Smooth muscle cell (in vitro differentiated cells): ENCODE measurements around the gene PPP6R3. TPM values are rescaled to one million over a fixed set of nuclear protein-coding genes. Genes with fewer than 3 reads are reported as not detected.
"Not testable (repeated sequence)": the region's sequence is repeated elsewhere in the genome, so short reads cannot be mapped to it uniquely, and the experiment has no call there.

Experiments used
- DNase-seq: peaks from one replicate; lab custom pipeline; 2025; ENCODE audit not compliant: unreplicated experiment; lab: John Stamatoyannopoulos, UW
- H2AFZ ChIP-seq: fragments of 200-600 bp; sonication (generic); 2 replicates; pipeline ENCODE4 v1.6.0; 2016; ENCODE audit warnings: antibody characterized with exemption, low read depth, mild to moderate bottlenecking
- H3F3A ChIP-seq: fragments of 200-600 bp; sonication (generic); 2 replicates; pipeline ENCODE4 v1.6.0; 2017; ENCODE audit warnings: antibody characterized with exemption, low read depth
- H3K27ac ChIP-seq: fragments of 200-600 bp; sonication (generic); 2 replicates; pipeline ENCODE4 v1.5.1; 2016; ENCODE audit warnings: low read depth, mild to moderate bottlenecking
- H3K27me3 ChIP-seq: fragments of 200-600 bp; sonication (generic); 2 replicates; pipeline ENCODE4 v1.6.1; 2016; ENCODE audit warnings: low read depth, mild to moderate bottlenecking
- H3K36me3 ChIP-seq: fragments of 200-600 bp; sonication (generic); 2 replicates; pipeline ENCODE4 v1.5.1; 2016; ENCODE audit warnings: low read depth
- H3K4me1 ChIP-seq: fragments of 200-600 bp; sonication (generic); 2 replicates; pipeline ENCODE4 v1.5.1; 2016; ENCODE audit warnings: low read depth
- H3K4me2 ChIP-seq: fragments of 200-600 bp; sonication (generic); 2 replicates; pipeline ENCODE4 v1.6.0; 2016; ENCODE audit warnings: mild to moderate bottlenecking
- H3K4me3 ChIP-seq: fragments of 200-600 bp; sonication (generic); 2 replicates; pipeline ENCODE4 v1.5.1; 2016; ENCODE audit warnings: mild to moderate bottlenecking
- H3K79me2 ChIP-seq: fragments of 200-600 bp; sonication (generic); 2 replicates; pipeline ENCODE4 v1.6.0; 2016; ENCODE audit warnings: low read depth, mild to moderate bottlenecking
- H3K9ac ChIP-seq: fragments of 200-600 bp; sonication (generic); 2 replicates; pipeline ENCODE4 v1.6.0; 2016; ENCODE audit warnings: low read depth
- H3K9me3 ChIP-seq: fragments of 200-600 bp; sonication (generic); replicated peaks from 2 replicates; pipeline ENCODE4 v1.5.1; 2016; ENCODE audit warnings: low read depth
- H4K20me1 ChIP-seq: fragments of 200-600 bp; sonication (generic); 2 replicates; pipeline ENCODE4 v1.6.0; 2016; ENCODE audit warnings: low read depth
- WGBS: methylation state at CpG from one replicate; pipeline ENCODE4 v1.1.7; 2016; ENCODE audit warnings: low lambda C conversion rate; 5-methylcytosine and 5-hydroxymethylcytosine counted together
- polyA plus RNA-seq: library from polyadenylated mRNA; unstranded; fragments of >200 nt; fragmentation: Nextera tagmentation; extraction: Ambion mirVana; gene quantifications from 2 replicates; pipeline ENCODE4 v1.2.1, GENCODE V29; 2016
- total RNA-seq: library from RNA; depleted of rRNA; stranded (reverse); fragments of >200 nt; gene quantifications from 2 replicates; pipeline ENCODE4 v1.2.3, GENCODE V29; 2014
- TF ChIP-seq, protein P1 (sequence below): fragments of 200-600 bp; sonication (generic); IDR thresholded peaks from 2 replicates; pipeline ENCODE4 v1.5.1; 2017; ENCODE audit warnings: borderline replicate concordance, mild to moderate bottlenecking, antibody characterized with exemption; ENCODE audit not compliant: insufficient read depth, poor library complexity, severe bottlenecking

PPP6R3 gene
- total and polyA plus RNA-seq, 2 experiments from 2014 or later, result 28.4 to 121 TPM

DNA sequence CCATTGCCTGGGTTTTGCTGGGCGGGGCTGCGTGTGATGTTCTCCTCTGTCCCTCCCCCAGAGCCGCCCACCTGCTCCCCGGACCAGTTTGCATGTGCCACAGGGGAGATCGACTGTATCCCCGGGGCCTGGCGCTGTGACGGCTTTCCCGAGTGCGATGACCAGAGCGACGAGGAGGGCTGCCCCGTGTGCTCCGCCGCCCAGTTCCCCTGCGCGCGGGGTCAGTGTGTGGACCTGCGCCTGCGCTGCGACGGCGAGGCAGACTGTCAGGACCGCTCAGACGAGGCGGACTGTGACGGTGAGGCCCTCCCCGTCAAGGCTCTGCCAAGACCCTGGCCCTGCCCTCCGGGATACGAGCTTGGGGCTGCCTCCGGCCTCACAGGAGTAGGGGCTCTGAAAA lies 27.0 kb upstream of the PPP6R3 start:
- H3K36me3 ChIP-seq, result peaks cover 13% of the 10 kb centered on the region
- H3F3A ChIP-seq, result peaks cover 11% of the 10 kb centered on the region
- H4K20me1 ChIP-seq, result no peaks in the 10 kb centered on the region
- H3K79me2 ChIP-seq, result no peaks in the 10 kb centered on the region
- no peak overlapping the region for H3K4me3 ChIP-seq
- H2AFZ ChIP-seq, result no peak overlapping the region
- H3K27ac ChIP-seq, result no peak overlapping the region
- no peak overlapping the region for H3K9ac ChIP-seq
- no peaks in the 10 kb centered on the region for H3K27me3 ChIP-seq
- TF ChIP-seq, protein P1, sequence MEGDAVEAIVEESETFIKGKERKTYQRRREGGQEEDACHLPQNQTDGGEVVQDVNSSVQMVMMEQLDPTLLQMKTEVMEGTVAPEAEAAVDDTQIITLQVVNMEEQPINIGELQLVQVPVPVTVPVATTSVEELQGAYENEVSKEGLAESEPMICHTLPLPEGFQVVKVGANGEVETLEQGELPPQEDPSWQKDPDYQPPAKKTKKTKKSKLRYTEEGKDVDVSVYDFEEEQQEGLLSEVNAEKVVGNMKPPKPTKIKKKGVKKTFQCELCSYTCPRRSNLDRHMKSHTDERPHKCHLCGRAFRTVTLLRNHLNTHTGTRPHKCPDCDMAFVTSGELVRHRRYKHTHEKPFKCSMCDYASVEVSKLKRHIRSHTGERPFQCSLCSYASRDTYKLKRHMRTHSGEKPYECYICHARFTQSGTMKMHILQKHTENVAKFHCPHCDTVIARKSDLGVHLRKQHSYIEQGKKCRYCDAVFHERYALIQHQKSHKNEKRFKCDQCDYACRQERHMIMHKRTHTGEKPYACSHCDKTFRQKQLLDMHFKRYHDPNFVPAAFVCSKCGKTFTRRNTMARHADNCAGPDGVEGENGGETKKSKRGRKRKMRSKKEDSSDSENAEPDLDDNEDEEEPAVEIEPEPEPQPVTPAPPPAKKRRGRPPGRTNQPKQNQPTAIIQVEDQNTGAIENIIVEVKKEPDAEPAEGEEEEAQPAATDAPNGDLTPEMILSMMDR, result no peak
- no peak overlapping the region for H3K4me2 ChIP-seq
- peaks cover 11% of the 10 kb centered on the region for H3K9me3 ChIP-seq
- no peaks in the 10 kb centered on the region for H3K4me1 ChIP-seq
- WGBS, result 98% methylated on average over 31 of the region's 31 CpGs
- no peak for DNase-seq

DNA sequence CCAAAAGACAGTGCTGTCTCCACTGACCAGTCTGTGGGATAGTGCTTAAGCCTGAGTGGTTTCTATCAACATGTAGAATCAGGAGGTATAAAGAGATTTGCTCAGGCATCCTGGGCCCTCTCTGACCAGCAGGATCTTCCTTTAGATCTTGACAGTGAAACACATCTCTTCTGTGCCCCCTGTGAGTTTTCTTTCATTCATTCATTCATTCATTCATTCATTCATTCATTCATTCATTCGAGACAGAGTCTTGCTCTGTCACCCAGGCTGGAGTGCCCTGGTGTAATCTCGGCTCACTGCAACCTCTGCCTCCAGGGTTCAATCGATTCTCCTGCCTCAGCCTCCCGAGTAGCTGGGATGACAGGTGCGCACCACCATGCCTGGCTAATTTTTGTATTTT lies 26.4 kb upstream of the PPP6R3 start:
- 93% methylated on average over 5 of the region's 5 CpGs for WGBS
- H3K27ac ChIP-seq, H3K4me1 ChIP-seq, H2AFZ ChIP-seq, H3K36me3 ChIP-seq, H3K9ac ChIP-seq, H3K4me3 ChIP-seq, H3K4me2 ChIP-seq, DNase-seq, H3K9me3 ChIP-seq, H4K20me1 ChIP-seq, H3K27me3 ChIP-seq, H3K79me2 ChIP-seq: not testable (repeated sequence)
- H3F3A ChIP-seq, result peaks cover 11% of the 10 kb centered on the region

DNA sequence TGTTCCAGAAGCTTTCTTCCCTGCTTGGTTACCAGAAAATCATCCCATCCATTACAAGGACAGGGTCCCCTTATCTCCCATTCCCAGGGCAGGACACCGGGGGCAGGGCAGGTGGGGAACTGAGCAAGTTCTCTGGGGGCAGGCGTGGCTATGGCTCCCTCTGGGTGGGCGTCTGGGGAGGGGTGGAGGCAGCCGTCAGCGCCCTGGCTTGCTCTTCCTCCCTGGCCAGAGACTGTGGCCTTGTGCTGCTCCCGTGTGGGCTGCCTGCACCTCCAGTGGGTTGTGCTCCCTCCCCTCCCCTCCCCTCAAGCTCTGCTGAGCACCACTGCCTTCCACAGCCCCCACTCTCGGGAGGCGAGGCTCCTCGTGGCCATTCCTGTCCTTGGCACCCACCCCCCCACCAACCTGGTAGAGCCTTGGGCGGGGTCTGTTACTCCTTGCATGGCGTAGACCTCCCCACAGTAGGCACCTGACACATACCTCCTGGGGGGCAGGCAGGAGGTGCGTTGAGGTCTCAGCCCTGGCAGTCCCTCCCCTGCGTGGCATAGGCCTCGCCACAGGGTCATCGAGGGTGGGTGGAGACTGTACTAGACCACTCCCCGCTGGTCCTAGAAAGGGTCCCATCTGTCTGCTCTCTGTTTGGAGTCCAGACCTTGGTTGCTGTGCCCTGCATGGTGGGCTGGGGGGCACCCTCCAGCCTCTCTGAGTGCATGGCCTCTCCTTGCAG lies 24.2 kb upstream of the PPP6R3 start:
- Histone ChIP-seq H3K36me3 (no peaks in the 10 kb centered on the region), H3K4me2 (peak overlapping the region; percentile 52), H4K20me1 (no peaks in the 10 kb centered on the region), H3K9ac (peak overlapping the region; percentile 74), H3K27me3 (no peaks in the 10 kb centered on the region), H3K4me1 (no peaks in the 10 kb centered on the region), H3K4me3 (no peak overlapping the region), H2AFZ (no peak overlapping the region), H3F3A (peaks cover 11% of the 10 kb centered on the region), H3K79me2 (no peaks in the 10 kb centered on the region), H3K27ac (peak overlapping the region; percentile 93), H3K9me3 (no peaks in the 10 kb centered on the region)
- WGBS, result 88% methylated on average over 16 of the region's 16 CpGs
- TF ChIP-seq, protein P1, result no peak
- DNase-seq, result no peak

DNA sequence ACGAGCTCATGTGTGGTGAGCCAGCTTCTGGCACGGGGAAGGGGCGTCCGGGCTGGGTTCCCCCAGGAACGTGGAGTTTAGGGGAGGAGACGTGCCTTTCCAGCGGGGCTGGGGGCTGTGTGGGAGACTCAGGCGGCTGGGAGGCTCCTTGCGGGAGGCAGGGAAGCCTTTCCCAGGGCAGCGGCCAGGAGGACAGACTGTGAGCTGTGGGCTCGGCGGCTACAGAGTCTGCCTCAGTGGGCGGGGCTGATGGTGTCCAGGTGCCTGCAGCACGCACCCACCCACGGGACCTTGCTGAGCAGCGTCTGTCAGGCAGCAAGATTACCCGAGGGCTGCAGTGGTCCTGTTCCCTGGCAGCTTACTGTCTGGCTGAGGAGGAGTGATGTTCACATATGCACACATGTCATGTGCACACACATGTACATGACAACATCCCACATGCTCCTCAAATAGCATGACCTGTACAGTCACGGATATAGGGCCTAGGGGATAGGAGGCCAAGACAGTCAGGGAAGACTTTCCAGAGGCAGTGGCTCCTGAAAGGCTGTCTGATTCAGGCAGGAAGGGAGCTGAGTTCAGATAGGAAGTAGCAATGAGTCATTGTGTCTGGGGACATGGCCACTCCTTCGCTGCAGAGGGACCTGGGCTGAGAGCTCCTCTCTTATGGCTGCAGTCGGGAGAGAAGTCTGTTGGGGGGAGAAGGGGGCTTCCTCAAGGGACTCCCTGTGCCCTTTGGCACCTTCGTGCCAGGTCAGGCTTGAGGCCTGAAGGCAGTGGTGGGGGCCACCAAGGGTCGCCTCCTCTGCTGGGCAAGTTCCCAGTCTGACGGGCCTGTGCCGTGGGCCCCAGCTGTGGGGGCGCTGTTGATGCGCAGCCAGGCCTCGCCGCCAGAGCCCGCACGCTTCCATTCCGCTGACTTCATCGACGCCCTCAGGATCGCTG lies 23.3 kb upstream of the PPP6R3 start:
- no peaks in the 10 kb centered on the region for H3K79me2 ChIP-seq
- H3F3A ChIP-seq, result peaks cover 11% of the 10 kb centered on the region
- peak overlapping the region; percentile 52 for H3K4me2 ChIP-seq
- H3K36me3 ChIP-seq, result no peaks in the 10 kb centered on the region
- WGBS, result 45% methylated on average over 34 of the region's 34 CpGs
- no peak overlapping the region for H2AFZ ChIP-seq
- no peaks in the 10 kb centered on the region for H3K27me3 ChIP-seq
- peak overlapping the region; percentile 93 for H3K27ac ChIP-seq
- TF ChIP-seq, protein P1, result no peak
- no peaks in the 10 kb centered on the region for H4K20me1 ChIP-seq
- no peaks in the 10 kb centered on the region for H3K4me1 ChIP-seq
- H3K4me3 ChIP-seq, result no peak overlapping the region
- no peak for DNase-seq
- no peaks in the 10 kb centered on the region for H3K9me3 ChIP-seq
- peak overlapping the region; percentile 74 for H3K9ac ChIP-seq
